GM19238 (cell line): Measurements from ENCODE around the gene SCN1A.
"Not testable (repeated sequence)": the region's sequence is repeated elsewhere in the genome, so short reads cannot be mapped to it uniquely, and the experiment has no call there.

ENCODE experiments used
- DNase-seq: peaks from one replicate; pipeline ENCODE4 v3.0.0; 2011; ENCODE audit warnings: low spot score; ENCODE audit not compliant: insufficient read length

SCN1A gene

GRCh38 chr2:166127217-166128155 lies at the start of gene SCN1A:
SCN1A (minus strand) TSS chr2:166128020; CDS start chr2:166073621, 54,399 bp downstream.
- no peak for DNase-seq

- DNase-seq = no peak
Observed at GRCh38 chr2:166173263-166173662, 45.4 kb upstream of the SCN1A start.

- DNase-seq = no peak
Observed at GRCh38 chr2:166171216-166171615, 43.4 kb upstream of the SCN1A start.

GRCh38 chr2:166170356-166170755 lies 42.5 kb upstream of the SCN1A start:
- no peak for DNase-seq

- DNase-seq = no peak
Observed at GRCh38 chr2:166167449-166167848, 39.6 kb upstream of the SCN1A start.

GRCh38 chr2:166163775-166164174 lies 36.0 kb upstream of the SCN1A start:
- DNase-seq = no peak

GRCh38 chr2:166158546-166158945 lies 30.7 kb upstream of the SCN1A start:
- no peak for DNase-seq

GRCh38 chr2:166157578-166157977 lies 29.8 kb upstream of the SCN1A start:
- DNase-seq = no peak

- no peak for DNase-seq
Observed at GRCh38 chr2:166156985-166157490, 29.2 kb upstream of the SCN1A start.

- DNase-seq = no peak
Observed at GRCh38 chr2:166155589-166155988, 27.8 kb upstream of the SCN1A start.

GRCh38 chr2:166154685-166155338 lies 27.0 kb upstream of the SCN1A start:
- DNase-seq = no peak

- DNase-seq = no peak
Observed at GRCh38 chr2:166152064-166152463, 24.2 kb upstream of the SCN1A start.

- no peak for DNase-seq
Observed at GRCh38 chr2:166148500-166149400, 20.9 kb upstream of the SCN1A start.

GRCh38 chr2:166147883-166148282 lies 20.1 kb upstream of the SCN1A start:
- DNase-seq = no peak

GRCh38 chr2:166144071-166144470 lies 16.3 kb upstream of the SCN1A start:
- DNase-seq = no peak

GRCh38 chr2:166140932-166141331 lies 13.1 kb upstream of the SCN1A start:
- DNase-seq = no peak

- DNase-seq = no peak
Observed at GRCh38 chr2:166140475-166140874, 12.7 kb upstream of the SCN1A start.

- not testable (repeated sequence) for DNase-seq
Observed at GRCh38 chr2:166139479-166139878, 11.7 kb upstream of the SCN1A start.

GRCh38 chr2:166138667-166139066 lies 10.8 kb upstream of the SCN1A start:
- no peak for DNase-seq

GRCh38 chr2:166138144-166138543 lies 10.3 kb upstream of the SCN1A start:
- no peak for DNase-seq

GRCh38 chr2:166137331-166137730 lies 9.5 kb upstream of the SCN1A start:
- no peak for DNase-seq
